Fibroblast of villous mesenchyme (primary cell): ENCODE data around the gene USP19. TPM values are rescaled to one million over a fixed set of nuclear protein-coding genes. Genes with fewer than 3 reads are reported as not detected.

Experiments used
- DNase-seq: peaks from one replicate; pipeline ENCODE4 v3.0.0-alpha.2; 2010; ENCODE audit warnings: low read depth
- H3K4me3 ChIP-seq: 2 replicates; pipeline ENCODE4 v1.5.1; 2011; ENCODE audit warnings: low read depth, mild to moderate bottlenecking, low read length
- CTCF ChIP-seq: IDR thresholded peaks from 2 replicates; pipeline ENCODE4 v1.5.1; 2012; ENCODE audit warnings: low read depth, mild to moderate bottlenecking, low read length; ENCODE audit not compliant: insufficient read depth
- total RNA-seq: library from RNA; depleted of rRNA; stranded (reverse); fragments of >200 nt; gene quantifications from 2 replicates; pipeline ENCODE4 v1.2.3, GENCODE V29; 2012

The USP19 gene
- total RNA-seq, 1 donor, result 36.3 TPM

GRCh38 chr3:49119439-49119838, 1.2 kb downstream of the USP19 start:
- TF ChIP-seq CTCF, result no peak
- peak overlapping the region; percentile 94 for H3K4me3 ChIP-seq
- no peak for DNase-seq

- H3K4me3 ChIP-seq, result peak overlapping the region; percentile 94
- no peak for DNase-seq
- TF ChIP-seq CTCF, result no peak
Measured at GRCh38 chr3:49119036-49119435, 1.6 kb downstream of the USP19 start.

GRCh38 chr3:49112262-49112661, 8.4 kb downstream of the USP19 start:
- no peak for TF ChIP-seq CTCF
- no peak for DNase-seq
- no peak overlapping the region for H3K4me3 ChIP-seq

- DNase-seq, result no peak
Measured at GRCh38 chr3:49111347-49111746, 9.3 kb downstream of the USP19 start.

GRCh38 chr3:49110780-49111179, 9.8 kb downstream of the USP19 start:
- no peak overlapping the region for H3K4me3 ChIP-seq
- DNase-seq, result no peak
- no peak for TF ChIP-seq CTCF

More at GRCh38 chr3:49111347-49111746, 9.3 kb downstream of the USP19 start:
- H3K4me3 ChIP-seq, result no peak overlapping the region
- no peak for TF ChIP-seq CTCF

GRCh38 chr3:49108346-49108745, 12.3 kb downstream of the USP19 start:
- H3K4me3 ChIP-seq, result no peak overlapping the region
- DNase-seq, result no peak
- TF ChIP-seq CTCF, result no peak
